Brain microvascular endothelial cell (primary cell): ENCODE measurements around the gene FRMD5.

Experiments
- DNase-seq: peaks from one replicate; pipeline ENCODE4 v3.0.0-alpha.2; 2020
- H3K27ac ChIP-seq: fragments of 250-450 bp; sonication (Bioruptor Pico); 2 replicates; pipeline ENCODE4 v1.5.1; 2020; ENCODE audit warnings: mild to moderate bottlenecking, moderate library complexity
- H3K27me3 ChIP-seq: fragments of 250-450 bp; sonication (Bioruptor Pico); replicated peaks from 2 replicates; pipeline ENCODE4 v1.5.1; 2020; ENCODE audit warnings: mild to moderate bottlenecking
- H3K36me3 ChIP-seq: fragments of 250-450 bp; sonication (Bioruptor Pico); replicated peaks from 2 replicates; pipeline ENCODE4 v1.5.1; 2020; ENCODE audit warnings: mild to moderate bottlenecking
- H3K4me3 ChIP-seq: 2 replicates; pipeline ENCODE4 v1.5.1; 2011; ENCODE audit warnings: low read depth, mild to moderate bottlenecking, control low read depth, low read length, moderate library complexity
- CTCF ChIP-seq: IDR thresholded peaks from 2 replicates; pipeline ENCODE4 v1.5.1; 2011; ENCODE audit warnings: low read depth, mild to moderate bottlenecking, moderate library complexity, low read length, control low read depth, inconsistent platforms; ENCODE audit errors: missing control alignments
- in situ Hi-C: cut with HindIII; loops from 2 replicates; pipeline ENCODE4 v1.10.0; 2017; ENCODE audit warnings: low sequenced_read_pairs, low pct_ligation_motif_present

Gene FRMD5

GRCh38 chr15:44183363-44183762 is 11.7 kb downstream of the FRMD5 start:
- H3K27me3 ChIP-seq: no peaks in the 10 kb centered on the region
- TF ChIP-seq CTCF: no peak
- H3K36me3 ChIP-seq: no peaks in the 10 kb centered on the region
- H3K27ac ChIP-seq: no peak overlapping the region
- no peak for DNase-seq
- in situ Hi-C loops: no loop called here
- no peak overlapping the region for H3K4me3 ChIP-seq

DNA sequence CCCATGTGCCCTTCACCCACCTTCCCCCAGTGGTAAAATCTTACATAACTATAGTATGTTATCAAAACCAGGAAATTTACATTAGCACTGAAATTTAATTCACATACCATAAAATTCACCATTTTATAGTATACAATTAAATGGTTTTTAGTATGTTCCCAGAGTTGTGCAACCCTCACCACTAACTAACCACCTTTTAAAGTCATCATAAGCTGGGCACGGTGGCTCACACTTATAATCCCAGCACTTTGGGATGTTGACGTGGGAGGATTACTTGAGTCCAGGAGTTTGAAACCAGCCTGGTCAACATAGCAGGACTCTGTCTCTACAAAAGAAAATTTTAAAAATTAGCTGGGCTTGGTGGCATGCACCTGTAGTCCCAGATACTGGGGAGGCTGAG is 13.7 kb downstream of the FRMD5 start:
- H3K27me3 ChIP-seq: no peaks in the 10 kb centered on the region
- no peak for DNase-seq
- TF ChIP-seq CTCF: no peak
- H3K4me3 ChIP-seq: no peak overlapping the region
- in situ Hi-C loops: no loop called here
- no peak overlapping the region for H3K27ac ChIP-seq
- H3K36me3 ChIP-seq: no peaks in the 10 kb centered on the region

DNA sequence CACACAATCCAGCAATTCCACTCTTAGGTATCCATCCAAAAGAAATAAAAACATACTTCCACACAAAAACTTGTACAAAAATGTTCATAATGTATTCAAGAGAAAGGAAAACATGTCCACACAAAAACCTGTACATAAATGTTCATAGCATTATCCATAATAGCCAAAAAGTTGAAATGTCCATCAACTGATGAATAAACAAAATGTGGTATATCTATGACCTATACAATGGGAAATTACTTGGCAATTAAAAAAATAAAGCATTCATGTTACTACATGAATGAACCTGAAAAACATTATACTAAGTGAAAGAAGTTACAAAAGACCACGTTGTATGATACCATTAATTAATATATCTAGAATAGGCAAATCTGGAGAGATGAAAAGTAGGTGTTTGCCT is 17.9 kb downstream of the FRMD5 start:
- no peak for TF ChIP-seq CTCF
- H3K27me3 ChIP-seq: no peaks in the 10 kb centered on the region
- DNase-seq: no peak
- H3K36me3 ChIP-seq: no peaks in the 10 kb centered on the region
- no peak overlapping the region for H3K4me3 ChIP-seq
- no peak overlapping the region for H3K27ac ChIP-seq
- in situ Hi-C loops: no loop called here

GRCh38 chr15:44173813-44174212 is 21.3 kb downstream of the FRMD5 start:
- Histone ChIP-seq H3K27me3 (no peaks in the 10 kb centered on the region), H3K27ac (no peak overlapping the region), H3K36me3 (no peaks in the 10 kb centered on the region), H3K4me3 (no peak overlapping the region)
- no peak for DNase-seq
- no peak for TF ChIP-seq CTCF
- in situ Hi-C loops: no loop called here

GRCh38 chr15:44163370-44163769 is 31.7 kb downstream of the FRMD5 start:
- Histone ChIP-seq H3K36me3 (no peaks in the 10 kb centered on the region), H3K4me3 (no peak overlapping the region), H3K27ac (no peak overlapping the region), H3K27me3 (no peaks in the 10 kb centered on the region)
- no peak for DNase-seq
- no peak for TF ChIP-seq CTCF
- in situ Hi-C loops: no loop called here

DNA sequence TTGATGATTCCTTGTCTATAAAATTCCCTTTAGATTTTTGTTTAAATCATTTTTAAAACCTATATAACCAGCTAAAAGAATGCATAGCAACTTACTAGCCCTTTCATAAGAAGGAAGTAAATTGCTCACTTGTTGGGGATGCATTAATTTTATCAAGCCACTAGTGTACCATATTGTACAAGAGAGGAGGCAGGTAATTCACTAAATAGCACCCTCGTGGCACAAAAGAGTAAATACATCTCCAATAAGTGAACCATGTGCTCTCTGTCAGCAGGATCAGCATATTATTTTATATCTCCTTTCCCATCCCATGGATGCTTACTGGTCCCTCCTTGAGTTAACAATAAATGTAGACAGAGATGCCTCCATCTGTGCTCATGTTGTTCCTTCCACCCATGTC is 34.3 kb downstream of the FRMD5 start:
- Histone ChIP-seq H3K36me3 (no peaks in the 10 kb centered on the region), H3K27ac (no peak overlapping the region), H3K27me3 (no peaks in the 10 kb centered on the region), H3K4me3 (no peak overlapping the region)
- in situ Hi-C loops: no loop called here
- TF ChIP-seq CTCF: no peak
- DNase-seq: no peak
